Neural progenitor cell (in vitro differentiated cells): ENCODE measurements around the gene SIX3. TPM values are rescaled to one million over a fixed set of nuclear protein-coding genes. Genes with fewer than 3 reads are reported as not detected.

Experiments used
- DNase-seq: peaks from one replicate; pipeline ENCODE4 v3.0.0-alpha.2; 2016; ENCODE audit warnings: low spot score
- H2AFZ ChIP-seq: fragments of 200-600 bp; sonication (generic); replicated peaks from 2 replicates; pipeline ENCODE4 v1.6.1; 2016; ENCODE audit warnings: antibody characterized with exemption
- H3F3A ChIP-seq: fragments of 200-600 bp; sonication (generic); 2 replicates; pipeline ENCODE4 v1.6.1; 2016; ENCODE audit warnings: antibody characterized with exemption, low read depth
- H3K27ac ChIP-seq: fragments of 200-600 bp; sonication (generic); 2 replicates; pipeline ENCODE4 v1.5.1; 2016; ENCODE audit warnings: mild to moderate bottlenecking
- H3K27me3 ChIP-seq: fragments of 200-600 bp; sonication (generic); 2 replicates; pipeline ENCODE4 v1.6.1; 2016; ENCODE audit warnings: mild to moderate bottlenecking, moderate library complexity
- H3K36me3 ChIP-seq: fragments of 200-600 bp; sonication (generic); 2 replicates; pipeline ENCODE4 v1.5.1; 2016
- H3K4me1 ChIP-seq: fragments of 200-600 bp; sonication (generic); 2 replicates; pipeline ENCODE4 v1.6.1; 2016; ENCODE audit warnings: mixed run types
- H3K4me2 ChIP-seq: fragments of 200-600 bp; sonication (generic); 2 replicates; pipeline ENCODE4 v1.6.1; 2016
- H3K4me3 ChIP-seq: fragments of 200-600 bp; sonication (generic); 2 replicates; pipeline ENCODE4 v1.5.1; 2016
- H3K79me2 ChIP-seq: fragments of 200-600 bp; sonication (generic); 2 replicates; pipeline ENCODE4 v1.6.1; 2016; ENCODE audit warnings: low read depth
- H3K9ac ChIP-seq: fragments of 200-600 bp; sonication (generic); 2 replicates; pipeline ENCODE4 v1.6.1; 2016
- H3K9me3 ChIP-seq: fragments of 200-600 bp; sonication (generic); 2 replicates; pipeline ENCODE4 v1.5.1; 2016; ENCODE audit warnings: low read depth
- H4K20me1 ChIP-seq: fragments of 200-600 bp; sonication (generic); 2 replicates; pipeline ENCODE4 v1.6.1; 2016; ENCODE audit warnings: low read depth
- H3K27ac Mint-ChIP-seq: 3 replicates; pipeline ENCODE4 v1.8.0; 2021; ENCODE audit warnings: mixed read lengths
- H3K27me3 Mint-ChIP-seq: 2 replicates; pipeline ENCODE4 v1.8.0; 2022; ENCODE audit warnings: low read depth, mild to moderate bottlenecking, inconsistent platforms, moderate library complexity, mixed read lengths; ENCODE audit not compliant: insufficient read depth
- H3K36me3 Mint-ChIP-seq: 3 replicates; pipeline ENCODE4 v1.8.0; 2021; ENCODE audit warnings: mixed read lengths
- H3K4me1 Mint-ChIP-seq: 3 replicates; pipeline ENCODE4 v1.8.0; 2021; ENCODE audit warnings: mixed read lengths
- H3K4me3 Mint-ChIP-seq: 3 replicates; pipeline ENCODE4 v1.8.0; 2021; ENCODE audit warnings: mild to moderate bottlenecking, moderate library complexity, mixed read lengths
- H3K9me3 Mint-ChIP-seq: 3 replicates; pipeline ENCODE4 v1.8.0; 2020; ENCODE audit warnings: mixed read lengths
- CTCF ChIP-seq: fragments of 200-600 bp; sonication (generic); IDR thresholded peaks from 2 replicates; pipeline ENCODE4 v1.5.1; 2017; ENCODE audit warnings: antibody characterized with exemption, mild to moderate bottlenecking
- EZH2 ChIP-seq: fragments of 200-600 bp; sonication (generic); IDR thresholded peaks from 2 replicates; pipeline ENCODE4 v1.6.1; 2017; ENCODE audit warnings: antibody characterized with exemption, mild to moderate bottlenecking, moderate library complexity
- EZH2phosphoT487 ChIP-seq: fragments of 200-600 bp; sonication (generic); IDR thresholded peaks from 2 replicates; pipeline ENCODE4 v1.6.1; 2017; ENCODE audit warnings: antibody characterized with exemption
- total RNA-seq: library from RNA; depleted of rRNA; stranded (reverse); fragments of >200 nt; gene quantifications from 2 replicates; pipeline ENCODE4 v1.2.3, GENCODE V29; 2015; ENCODE audit warnings: low replicate concordance

SIX3 gene
- total RNA-seq, 1 donor from 2014 or later, result 14.5 TPM

- peak overlapping the region; percentile 96 for H3K4me3 ChIP-seq
- DNase-seq, result peak; percentile 92
Observed at GRCh38 chr2:44937688-44938240, 3.7 kb upstream of the SIX3 start.

GRCh38 chr2:44938287-44939105, 3.0 kb upstream of the SIX3 start:
- peaks cover 39% of the 10 kb centered on the region for H3K4me1 ChIP-seq
- Mint-ChIP-seq H3K4me1 (peaks cover 50% of the 10 kb centered on the region), H3K27ac (no peak overlapping the region), H3K9me3 (no peaks in the 10 kb centered on the region), H3K36me3 (no peaks in the 10 kb centered on the region), H3K27me3 (peaks cover 80% of the 10 kb centered on the region), H3K4me3 (peak overlapping the region; percentile 82)
- no peaks in the 10 kb centered on the region for H3K9me3 ChIP-seq
- peak overlapping the region; percentile 99 for H3K4me2 ChIP-seq
- H4K20me1 ChIP-seq, result peaks cover 55% of the 10 kb centered on the region
- peaks cover 86% of the 10 kb centered on the region for H3F3A ChIP-seq
- TF ChIP-seq EZH2phosphoT487 (no peak), CTCF (no peak), EZH2 (no peak)
- peak overlapping the region; percentile 92 for H3K27ac ChIP-seq
- H3K4me3 ChIP-seq, result peak overlapping the region; percentile 96
- H3K27me3 ChIP-seq, result peaks cover 74% of the 10 kb centered on the region
- DNase-seq, result peak; percentile 85
- H3K79me2 ChIP-seq, result peaks cover 97% of the 10 kb centered on the region
- no peaks in the 10 kb centered on the region for H3K36me3 ChIP-seq
- H3K9ac ChIP-seq, result peak overlapping the region; percentile 42
- H2AFZ ChIP-seq, result no peak overlapping the region

More at GRCh38 chr2:44937688-44938240, 3.7 kb upstream of the SIX3 start:
- peaks cover 55% of the 10 kb centered on the region for H4K20me1 ChIP-seq
- H3K4me2 ChIP-seq, result peak overlapping the region; percentile 99
- H3K4me1 ChIP-seq, result peaks cover 46% of the 10 kb centered on the region
- Mint-ChIP-seq H3K9me3 (no peaks in the 10 kb centered on the region), H3K27ac (no peak overlapping the region), H3K36me3 (no peaks in the 10 kb centered on the region), H3K4me3 (peak overlapping the region; percentile 82), H3K4me1 (peaks cover 46% of the 10 kb centered on the region), H3K27me3 (peaks cover 79% of the 10 kb centered on the region)
- peak overlapping the region; percentile 92 for H3K27ac ChIP-seq
- H3K9ac ChIP-seq, result no peak overlapping the region
- H3K36me3 ChIP-seq, result no peaks in the 10 kb centered on the region
- H2AFZ ChIP-seq, result no peak overlapping the region
- peaks cover 97% of the 10 kb centered on the region for H3K79me2 ChIP-seq
- no peaks in the 10 kb centered on the region for H3K9me3 ChIP-seq
- peaks cover 79% of the 10 kb centered on the region for H3F3A ChIP-seq
- TF ChIP-seq CTCF, result peak; percentile 53
- TF ChIP-seq EZH2, result no peak
- no peak for TF ChIP-seq EZH2phosphoT487
- H3K27me3 ChIP-seq, result peaks cover 74% of the 10 kb centered on the region

- Histone ChIP-seq H3F3A (peaks cover 92% of the 10 kb centered on the region), H2AFZ (no peak overlapping the region), H3K79me2 (peaks cover 97% of the 10 kb centered on the region), H3K4me3 (peak overlapping the region; percentile 96), H3K9ac (peak overlapping the region; percentile 11), H3K27ac (peak overlapping the region; percentile 92), H3K4me2 (peak overlapping the region; percentile 99), H3K36me3 (no peaks in the 10 kb centered on the region), H3K27me3 (peaks cover 74% of the 10 kb centered on the region), H3K9me3 (no peaks in the 10 kb centered on the region), H4K20me1 (peaks cover 56% of the 10 kb centered on the region), H3K4me1 (peaks cover 34% of the 10 kb centered on the region)
- TF ChIP-seq EZH2phosphoT487 (no peak), EZH2 (no peak), CTCF (no peak)
- H3K9me3 Mint-ChIP-seq, result no peaks in the 10 kb centered on the region
- H3K27ac Mint-ChIP-seq, result no peak overlapping the region
- H3K4me1 Mint-ChIP-seq, result peaks cover 48% of the 10 kb centered on the region
- peaks cover 80% of the 10 kb centered on the region for H3K27me3 Mint-ChIP-seq
- peak overlapping the region; percentile 76 for H3K4me3 Mint-ChIP-seq
- H3K36me3 Mint-ChIP-seq, result no peaks in the 10 kb centered on the region
- peak; percentile 78 for DNase-seq
Observed at GRCh38 chr2:44939106-44940048, 2.1 kb upstream of the SIX3 start.
